ENCODE measurements around the gene SBF2. TPM values are rescaled to one million over a fixed set of nuclear protein-coding genes. Genes with fewer than 3 reads are reported as not detected.

SBF2 gene
- total and polyA plus RNA-seq, 2 donors (not counting 1 experiment from before 2014, with no cell fraction given): 5.6 to 17.7 TPM

- ATAC-seq (ENCODE audit: low read depth) (no peak), DNase-seq (no peak)
- POLR2A ChIA-PET: no interaction called here
- peaks cover 0 to 1% of the 10 kb centered on the region in 2 experiments for H3K36me3 ChIP-seq (replicated peaks in 1 of 2; ENCODE audit: control extremely low read depth in 1 of 2, control insufficient read depth in 1 of 2, extremely low read depth in 1 of 2, insufficient read depth in 2 of 2, low read length in 1 of 2)
- H3K4me3 ChIP-seq (ENCODE audit: control extremely low read depth in 1 of 5, extremely low read depth in 1 of 5, insufficient read depth in 1 of 5, low read depth in 2 of 5, low read length in 4 of 5): no peak overlapping the region
- Mint-ChIP-seq H3K27ac (no peak overlapping the region), H3K9me3 (ENCODE audit: insufficient read depth) (no peaks in the 10 kb centered on the region), H3K4me3 (no peak overlapping the region), H3K4me1 (no peaks in the 10 kb centered on the region), H3K27me3 (no peaks in the 10 kb centered on the region)
- CTCF ChIA-PET: no interaction called here
- H3K27me3 ChIP-seq (replicated peaks in 1 of 4; ENCODE audit: control extremely low read depth in 1 of 4, control insufficient read depth in 3 of 4, insufficient read depth in 4 of 4, low read length in 3 of 4): no peaks in the 10 kb centered on the region
- 88% methylated on average over 4 of the region's 4 CpGs for WGBS (ENCODE audit: insufficient coverage)
- no peaks in the 10 kb centered on the region for H3K4me1 ChIP-seq (ENCODE audit: control insufficient read depth in 2 of 2, insufficient read depth in 2 of 2, low read length in 2 of 2)
- intact Hi-C loops (cut with micrococcal nuclease): no loop called here
- H3K9me3 ChIP-seq (ENCODE audit: control extremely low read depth in 1 of 3, control insufficient read depth in 2 of 3, insufficient read depth in 1 of 3, low read length in 2 of 3): no peaks in the 10 kb centered on the region
- H3K9ac ChIP-seq (ENCODE audit: low read length): no peak overlapping the region
- H3K27ac ChIP-seq (ENCODE audit: low read length in 2 of 2): no peak overlapping the region
- H2AFZ ChIP-seq (ENCODE audit: insufficient read depth, low read depth, low read length, poor library complexity, severe bottlenecking): no peak overlapping the region
- H4K20me1 ChIP-seq (ENCODE audit: control insufficient read depth, insufficient read depth, low read length, poor library complexity, severe bottlenecking): no peaks in the 10 kb centered on the region
- TF ChIP-seq EZH2 (IDR thresholded peaks at IDR 0.05; ENCODE audit: borderline replicate concordance, insufficient read depth, low read depth, low read length, poor library complexity, severe bottlenecking): no peak
- TF ChIP-seq CTCF (IDR thresholded peaks at IDR 0.05): no peak
- no peak overlapping the region for H3K4me2 ChIP-seq (replicated peaks; ENCODE audit: low read depth, low read length, poor library complexity, severe bottlenecking)
- H3K79me2 ChIP-seq (ENCODE audit: control insufficient read depth, insufficient read depth, low read length): no peaks in the 10 kb centered on the region
Measured at GRCh38 chr11:9922806-9923205, 371.2 kb downstream of the SBF2 start.

- TF ChIP-seq CTCF (IDR thresholded peaks at IDR 0.05): no peak
- TF ChIP-seq EZH2 (IDR thresholded peaks at IDR 0.05; ENCODE audit: borderline replicate concordance, insufficient read depth, low read depth, low read length, poor library complexity, severe bottlenecking): no peak
- DNase-seq: no peak
- Histone ChIP-seq H4K20me1 (ENCODE audit: control insufficient read depth, insufficient read depth, low read length, poor library complexity, severe bottlenecking) (no peaks in the 10 kb centered on the region), H2AFZ (ENCODE audit: insufficient read depth, low read depth, low read length, poor library complexity, severe bottlenecking) (no peak overlapping the region), H3K27me3 (replicated peaks in 1 of 4; ENCODE audit: control extremely low read depth in 1 of 4, control insufficient read depth in 3 of 4, insufficient read depth in 4 of 4, low read length in 3 of 4) (no peaks in the 10 kb centered on the region), H3K4me1 (ENCODE audit: control insufficient read depth in 2 of 2, insufficient read depth in 2 of 2, low read length in 2 of 2) (no peaks in the 10 kb centered on the region), H3K27ac (ENCODE audit: low read length in 2 of 2) (no peak overlapping the region), H3K4me3 (ENCODE audit: control extremely low read depth in 1 of 5, extremely low read depth in 1 of 5, insufficient read depth in 1 of 5, low read depth in 2 of 5, low read length in 4 of 5) (no peak overlapping the region), H3K4me2 (replicated peaks; ENCODE audit: low read depth, low read length, poor library complexity, severe bottlenecking) (no peak overlapping the region), H3K79me2 (ENCODE audit: control insufficient read depth, insufficient read depth, low read length) (no peaks in the 10 kb centered on the region), H3K9ac (ENCODE audit: low read length) (no peak overlapping the region), H3K9me3 (ENCODE audit: control extremely low read depth in 1 of 3, control insufficient read depth in 2 of 3, insufficient read depth in 1 of 3, low read length in 2 of 3) (no peaks in the 10 kb centered on the region), H3K36me3 (replicated peaks in 1 of 2; ENCODE audit: control extremely low read depth in 1 of 2, control insufficient read depth in 1 of 2, extremely low read depth in 1 of 2, insufficient read depth in 2 of 2, low read length in 1 of 2) (no peaks in the 10 kb centered on the region)
- H3K27ac Mint-ChIP-seq: no peak overlapping the region
- no peaks in the 10 kb centered on the region for H3K4me1 Mint-ChIP-seq
- no peaks in the 10 kb centered on the region for H3K27me3 Mint-ChIP-seq
- WGBS (ENCODE audit: insufficient coverage): no CpG with 5 or more reads among the region's 3 CpGs
- ChIA-PET CTCF (no interaction called here), POLR2A (no interaction called here)
- ATAC-seq (ENCODE audit: low read depth): no peak
- no peak overlapping the region for H3K4me3 Mint-ChIP-seq
- H3K9me3 Mint-ChIP-seq (ENCODE audit: insufficient read depth): no peaks in the 10 kb centered on the region
- intact Hi-C loops (cut with micrococcal nuclease): no loop called here
Measured at GRCh38 chr11:9916480-9916879, 377.5 kb downstream of the SBF2 start.

Data from B cell (primary cell).